Measurements from ENCODE around the gene PLIN5.

- TF ChIP-seq CTCF (IDR thresholded peaks at IDR 0.05) (no peak), POLR2A (IDR thresholded peaks at IDR 0.05) (no peak), POLR2AphosphoS5 (IDR thresholded peaks at IDR 0.05) (no peak)
Measured at GRCh38 chr19:4580021-4580901, 45.2 kb upstream of the PLIN5 start.

Measured in breast epithelium (tissue), 3 donors.